ENCODE results near the gene EPC1.

Gene EPC1

DNA sequence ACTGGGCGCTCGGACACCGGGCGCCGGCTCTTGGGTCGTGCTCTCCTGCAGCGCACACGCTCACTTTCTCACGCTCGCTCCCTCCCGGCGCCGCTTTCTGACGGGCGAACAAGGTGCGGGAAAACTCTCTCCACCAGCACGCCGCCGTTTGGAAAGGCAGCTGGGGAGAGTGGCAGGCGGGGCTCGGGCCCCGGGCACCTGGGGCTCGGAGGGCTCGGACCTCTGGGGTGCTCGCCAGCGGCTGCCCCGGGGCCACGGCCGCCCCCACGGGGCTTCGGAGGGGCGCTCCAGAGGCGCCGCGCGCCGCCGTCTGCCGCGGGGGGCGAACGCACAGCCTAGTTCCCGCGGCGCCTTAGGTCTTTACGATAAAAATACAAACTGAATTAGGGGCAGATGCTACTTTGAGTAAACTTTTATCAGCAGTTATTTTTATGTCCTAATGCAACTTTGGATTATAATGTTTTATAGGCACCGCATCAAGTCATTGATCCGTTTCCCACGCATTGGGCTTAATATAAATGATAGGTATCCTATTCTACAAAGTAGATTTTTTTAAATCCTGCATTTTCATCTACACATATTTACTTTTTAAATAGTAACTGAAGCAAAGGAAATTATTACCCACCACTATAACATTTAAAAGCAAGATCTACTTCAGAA is 535 bp upstream of the EPC1 start (continued):
- TF ChIP-seq BCL6B (tag by site-specific recombination; IDR thresholded peaks at IDR 0.05) (no peak), YY1 (tag by site-specific recombination; IDR thresholded peaks at IDR 0.05) (no peak), GFI1B (tag by site-specific recombination; IDR thresholded peaks at IDR 0.05) (no peak), SP2 (tag by site-specific recombination; IDR thresholded peaks at IDR 0.05) (no peak), KLF17 (tag by site-specific recombination; IDR thresholded peaks at IDR 0.05) (no peak), ZNF112 (tag by site-specific recombination; IDR thresholded peaks at IDR 0.05) (no peak), EGR2 (tag by site-specific recombination; IDR thresholded peaks at IDR 0.05; ENCODE audit: low read depth) (0 out of 2 replicates have a peak, but pooled peaks have one; percentile 17), MZF1 (tag by site-specific recombination; IDR thresholded peaks at IDR 0.05; ENCODE audit: borderline replicate concordance) (no peak), ZSCAN30 (tag by site-specific recombination; IDR thresholded peaks at IDR 0.05) (no peak), ZFP3 (tag by site-specific recombination; IDR thresholded peaks at IDR 0.05; ENCODE audit: low read depth) (no peak), ZBTB48 (tag by site-specific recombination; IDR thresholded peaks at IDR 0.05) (no peak), ZFHX2 (tag by site-specific recombination; conservative IDR thresholded peaks at IDR 0.05) (0 out of 2 replicates have a peak, but pooled peaks have one; percentile 23), ZBTB20 (tag by site-specific recombination; IDR thresholded peaks at IDR 0.05) (peak; percentile 37; the same call in 1 of the 2 replicates), ZNF239 (tag by site-specific recombination; IDR thresholded peaks at IDR 0.05) (no peak), ZNF426 (tag by site-specific recombination; IDR thresholded peaks at IDR 0.05) (no peak), ZNF184 (tag by site-specific recombination; IDR thresholded peaks at IDR 0.05) (no peak), ZNF701 (tag by site-specific recombination; IDR thresholded peaks at IDR 0.05) (no peak), ZNF10 (tag by site-specific recombination; IDR thresholded peaks at IDR 0.05) (no peak), GLIS2 (tag by site-specific recombination; IDR thresholded peaks at IDR 0.05) (0 out of 2 replicates have a peak, but pooled peaks have one; percentile 3), ZNF341 (tag by site-specific recombination; IDR thresholded peaks at IDR 0.05; ENCODE audit: low read depth) (no peak), SCRT2 (tag by site-specific recombination; IDR thresholded peaks at IDR 0.05) (no peak), ZNF670 (tag by site-specific recombination; IDR thresholded peaks at IDR 0.05; ENCODE audit: low read depth) (no peak), ZNF366 (tag by site-specific recombination; conservative IDR thresholded peaks at IDR 0.05) (no peak), ZBTB8A (tag by site-specific recombination; IDR thresholded peaks at IDR 0.05) (peak; percentile 98), WT1 (tag by site-specific recombination; IDR thresholded peaks at IDR 0.05) (no peak)
- TF ChIP-seq, protein P1, sequence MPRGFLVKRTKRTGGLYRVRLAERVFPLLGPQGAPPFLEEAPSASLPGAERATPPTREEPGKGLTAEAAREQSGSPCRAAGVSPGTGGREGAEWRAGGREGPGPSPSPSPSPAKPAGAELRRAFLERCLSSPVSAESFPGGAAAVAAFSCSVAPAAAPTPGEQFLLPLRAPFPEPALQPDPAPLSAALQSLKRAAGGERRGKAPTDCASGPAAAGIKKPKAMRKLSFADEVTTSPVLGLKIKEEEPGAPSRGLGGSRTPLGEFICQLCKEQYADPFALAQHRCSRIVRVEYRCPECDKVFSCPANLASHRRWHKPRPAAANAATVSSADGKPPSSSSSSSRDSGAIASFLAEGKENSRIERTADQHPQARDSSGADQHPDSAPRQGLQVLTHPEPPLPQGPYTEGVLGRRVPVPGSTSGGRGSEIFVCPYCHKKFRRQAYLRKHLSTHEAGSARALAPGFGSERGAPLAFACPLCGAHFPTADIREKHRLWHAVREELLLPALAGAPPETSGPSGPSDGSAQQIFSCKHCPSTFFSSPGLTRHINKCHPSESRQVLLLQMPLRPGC (tag by site-specific recombination; IDR thresholded peaks at IDR 0.05) = no peak
- TF ChIP-seq, protein P2, sequence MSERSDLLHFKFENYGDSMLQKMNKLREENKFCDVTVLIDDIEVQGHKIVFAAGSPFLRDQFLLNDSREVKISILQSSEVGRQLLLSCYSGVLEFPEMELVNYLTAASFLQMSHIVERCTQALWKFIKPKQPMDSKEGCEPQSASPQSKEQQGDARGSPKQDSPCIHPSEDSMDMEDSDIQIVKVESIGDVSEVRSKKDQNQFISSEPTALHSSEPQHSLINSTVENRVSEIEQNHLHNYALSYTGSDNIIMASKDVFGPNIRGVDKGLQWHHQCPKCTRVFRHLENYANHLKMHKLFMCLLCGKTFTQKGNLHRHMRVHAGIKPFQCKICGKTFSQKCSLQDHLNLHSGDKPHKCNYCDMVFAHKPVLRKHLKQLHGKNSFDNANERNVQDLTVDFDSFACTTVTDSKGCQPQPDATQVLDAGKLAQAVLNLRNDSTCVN (tag by site-specific recombination; optimal IDR thresholded peaks at IDR 0.05) = peak; percentile 82
- TF ChIP-seq, protein P3, sequence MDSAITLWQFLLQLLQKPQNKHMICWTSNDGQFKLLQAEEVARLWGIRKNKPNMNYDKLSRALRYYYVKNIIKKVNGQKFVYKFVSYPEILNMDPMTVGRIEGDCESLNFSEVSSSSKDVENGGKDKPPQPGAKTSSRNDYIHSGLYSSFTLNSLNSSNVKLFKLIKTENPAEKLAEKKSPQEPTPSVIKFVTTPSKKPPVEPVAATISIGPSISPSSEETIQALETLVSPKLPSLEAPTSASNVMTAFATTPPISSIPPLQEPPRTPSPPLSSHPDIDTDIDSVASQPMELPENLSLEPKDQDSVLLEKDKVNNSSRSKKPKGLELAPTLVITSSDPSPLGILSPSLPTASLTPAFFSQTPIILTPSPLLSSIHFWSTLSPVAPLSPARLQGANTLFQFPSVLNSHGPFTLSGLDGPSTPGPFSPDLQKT (IDR thresholded peaks at IDR 0.05; ENCODE audit: borderline replicate concordance, low read depth, low read length) = no peak
- TF ChIP-seq, protein P4, sequence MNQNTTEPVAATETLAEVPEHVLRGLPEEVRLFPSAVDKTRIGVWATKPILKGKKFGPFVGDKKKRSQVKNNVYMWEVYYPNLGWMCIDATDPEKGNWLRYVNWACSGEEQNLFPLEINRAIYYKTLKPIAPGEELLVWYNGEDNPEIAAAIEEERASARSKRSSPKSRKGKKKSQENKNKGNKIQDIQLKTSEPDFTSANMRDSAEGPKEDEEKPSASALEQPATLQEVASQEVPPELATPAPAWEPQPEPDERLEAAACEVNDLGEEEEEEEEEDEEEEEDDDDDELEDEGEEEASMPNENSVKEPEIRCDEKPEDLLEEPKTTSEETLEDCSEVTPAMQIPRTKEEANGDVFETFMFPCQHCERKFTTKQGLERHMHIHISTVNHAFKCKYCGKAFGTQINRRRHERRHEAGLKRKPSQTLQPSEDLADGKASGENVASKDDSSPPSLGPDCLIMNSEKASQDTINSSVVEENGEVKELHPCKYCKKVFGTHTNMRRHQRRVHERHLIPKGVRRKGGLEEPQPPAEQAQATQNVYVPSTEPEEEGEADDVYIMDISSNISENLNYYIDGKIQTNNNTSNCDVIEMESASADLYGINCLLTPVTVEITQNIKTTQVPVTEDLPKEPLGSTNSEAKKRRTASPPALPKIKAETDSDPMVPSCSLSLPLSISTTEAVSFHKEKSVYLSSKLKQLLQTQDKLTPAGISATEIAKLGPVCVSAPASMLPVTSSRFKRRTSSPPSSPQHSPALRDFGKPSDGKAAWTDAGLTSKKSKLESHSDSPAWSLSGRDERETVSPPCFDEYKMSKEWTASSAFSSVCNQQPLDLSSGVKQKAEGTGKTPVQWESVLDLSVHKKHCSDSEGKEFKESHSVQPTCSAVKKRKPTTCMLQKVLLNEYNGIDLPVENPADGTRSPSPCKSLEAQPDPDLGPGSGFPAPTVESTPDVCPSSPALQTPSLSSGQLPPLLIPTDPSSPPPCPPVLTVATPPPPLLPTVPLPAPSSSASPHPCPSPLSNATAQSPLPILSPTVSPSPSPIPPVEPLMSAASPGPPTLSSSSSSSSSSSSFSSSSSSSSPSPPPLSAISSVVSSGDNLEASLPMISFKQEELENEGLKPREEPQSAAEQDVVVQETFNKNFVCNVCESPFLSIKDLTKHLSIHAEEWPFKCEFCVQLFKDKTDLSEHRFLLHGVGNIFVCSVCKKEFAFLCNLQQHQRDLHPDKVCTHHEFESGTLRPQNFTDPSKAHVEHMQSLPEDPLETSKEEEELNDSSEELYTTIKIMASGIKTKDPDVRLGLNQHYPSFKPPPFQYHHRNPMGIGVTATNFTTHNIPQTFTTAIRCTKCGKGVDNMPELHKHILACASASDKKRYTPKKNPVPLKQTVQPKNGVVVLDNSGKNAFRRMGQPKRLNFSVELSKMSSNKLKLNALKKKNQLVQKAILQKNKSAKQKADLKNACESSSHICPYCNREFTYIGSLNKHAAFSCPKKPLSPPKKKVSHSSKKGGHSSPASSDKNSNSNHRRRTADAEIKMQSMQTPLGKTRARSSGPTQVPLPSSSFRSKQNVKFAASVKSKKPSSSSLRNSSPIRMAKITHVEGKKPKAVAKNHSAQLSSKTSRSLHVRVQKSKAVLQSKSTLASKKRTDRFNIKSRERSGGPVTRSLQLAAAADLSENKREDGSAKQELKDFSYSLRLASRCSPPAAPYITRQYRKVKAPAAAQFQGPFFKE (tag by site-specific recombination; IDR thresholded peaks at IDR 0.05; ENCODE audit: borderline replicate concordance) = no peak
